ENCODE results near the gene SF3B1. TPM values are rescaled to one million over a fixed set of nuclear protein-coding genes. Genes with fewer than 3 reads are reported as not detected.
"Not testable (repeated sequence)": the region's sequence is repeated elsewhere in the genome, so short reads cannot be mapped to it uniquely, and the experiment has no call there.

SF3B1 gene
- total RNA-seq, 1 donor from 2014 or later, result 211 TPM

DNA sequence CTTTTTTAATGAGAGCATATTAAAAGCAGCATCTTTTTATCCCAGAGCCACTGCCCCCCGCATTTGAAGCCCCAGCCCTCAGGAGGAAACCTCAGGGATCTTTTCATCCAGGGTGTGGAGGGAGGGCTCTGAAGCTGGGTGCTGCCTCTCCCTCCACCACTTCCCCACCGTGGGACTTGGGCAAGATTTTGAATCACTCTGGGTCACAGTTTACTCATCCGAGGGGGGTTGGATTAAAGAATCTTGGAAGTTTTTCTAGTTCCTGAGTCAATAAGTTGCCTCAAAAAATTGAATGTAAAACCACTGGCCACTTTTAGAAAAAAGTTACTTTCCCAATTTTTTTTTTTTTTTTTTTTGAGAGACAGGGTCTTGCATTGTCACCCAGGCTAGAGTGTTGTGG, 62.2 kb downstream of the SF3B1 start:
- Mint-ChIP-seq H3K27me3 (ENCODE audit: low read depth) (no peaks in the 10 kb centered on the region), H3K4me3 (ENCODE audit: unreplicated experiment) (no peak overlapping the region), H3K9me3 (ENCODE audit: low read depth) (no peaks in the 10 kb centered on the region), H3K36me3 (ENCODE audit: low read depth) (no peaks in the 10 kb centered on the region), H3K27ac (ENCODE audit: unreplicated experiment) (no peak overlapping the region), H3K4me1 (ENCODE audit: low read depth) (peaks cover 18% of the 10 kb centered on the region)
- TF ChIP-seq, protein P1, sequence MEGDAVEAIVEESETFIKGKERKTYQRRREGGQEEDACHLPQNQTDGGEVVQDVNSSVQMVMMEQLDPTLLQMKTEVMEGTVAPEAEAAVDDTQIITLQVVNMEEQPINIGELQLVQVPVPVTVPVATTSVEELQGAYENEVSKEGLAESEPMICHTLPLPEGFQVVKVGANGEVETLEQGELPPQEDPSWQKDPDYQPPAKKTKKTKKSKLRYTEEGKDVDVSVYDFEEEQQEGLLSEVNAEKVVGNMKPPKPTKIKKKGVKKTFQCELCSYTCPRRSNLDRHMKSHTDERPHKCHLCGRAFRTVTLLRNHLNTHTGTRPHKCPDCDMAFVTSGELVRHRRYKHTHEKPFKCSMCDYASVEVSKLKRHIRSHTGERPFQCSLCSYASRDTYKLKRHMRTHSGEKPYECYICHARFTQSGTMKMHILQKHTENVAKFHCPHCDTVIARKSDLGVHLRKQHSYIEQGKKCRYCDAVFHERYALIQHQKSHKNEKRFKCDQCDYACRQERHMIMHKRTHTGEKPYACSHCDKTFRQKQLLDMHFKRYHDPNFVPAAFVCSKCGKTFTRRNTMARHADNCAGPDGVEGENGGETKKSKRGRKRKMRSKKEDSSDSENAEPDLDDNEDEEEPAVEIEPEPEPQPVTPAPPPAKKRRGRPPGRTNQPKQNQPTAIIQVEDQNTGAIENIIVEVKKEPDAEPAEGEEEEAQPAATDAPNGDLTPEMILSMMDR (IDR thresholded peaks at IDR 0.05), result no peak
- no peak for DNase-seq (ENCODE audit: low spot score)

- not testable (repeated sequence) for H3K36me3 Mint-ChIP-seq (ENCODE audit: low read depth); H3K27me3 Mint-ChIP-seq (ENCODE audit: low read depth); H3K27ac Mint-ChIP-seq (ENCODE audit: unreplicated experiment); DNase-seq (ENCODE audit: low spot score); H3K9me3 Mint-ChIP-seq (ENCODE audit: low read depth); H3K4me3 Mint-ChIP-seq (ENCODE audit: unreplicated experiment)
- H3K4me1 Mint-ChIP-seq (ENCODE audit: low read depth), result peaks cover 11% of the 10 kb centered on the region
Measured at GRCh38 chr2:197370664-197371063, 64.2 kb downstream of the SF3B1 start.

DNA sequence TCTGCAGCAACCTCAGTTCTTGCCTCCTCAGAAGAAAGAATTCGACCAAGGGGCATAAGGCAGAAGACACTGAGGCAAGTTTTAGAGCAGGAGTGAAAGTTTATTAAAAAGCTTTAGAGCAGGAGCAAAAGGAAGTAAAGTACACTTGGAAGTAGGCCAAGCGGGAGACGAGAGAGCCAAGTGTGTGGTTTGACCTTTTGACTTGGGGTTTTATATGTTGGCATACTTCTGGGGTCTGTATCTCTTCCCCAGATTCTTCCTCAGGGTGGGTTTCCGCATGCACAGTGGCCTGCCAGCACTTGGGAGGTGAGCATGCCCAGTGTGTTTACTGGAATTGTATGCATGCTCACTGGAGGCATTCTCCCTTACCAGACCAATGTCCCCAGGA, 64.9 kb downstream of the SF3B1 start:
- Mint-ChIP-seq H3K36me3 (ENCODE audit: low read depth) (no peaks in the 10 kb centered on the region), H3K27ac (ENCODE audit: unreplicated experiment) (no peak overlapping the region), H3K27me3 (ENCODE audit: low read depth) (no peaks in the 10 kb centered on the region), H3K4me3 (ENCODE audit: unreplicated experiment) (no peak overlapping the region), H3K4me1 (ENCODE audit: low read depth) (peaks cover 11% of the 10 kb centered on the region), H3K9me3 (ENCODE audit: low read depth) (no peaks in the 10 kb centered on the region)
- TF ChIP-seq, protein P1 (IDR thresholded peaks at IDR 0.05), result no peak
- no peak for DNase-seq (ENCODE audit: low spot score)

GRCh38 chr2:197369228-197369932, 65.4 kb downstream of the SF3B1 start:
- no peaks in the 10 kb centered on the region for H3K27me3 Mint-ChIP-seq (ENCODE audit: low read depth)
- H3K27ac Mint-ChIP-seq (ENCODE audit: unreplicated experiment), result no peak overlapping the region
- H3K4me3 Mint-ChIP-seq (ENCODE audit: unreplicated experiment), result no peak overlapping the region
- no peaks in the 10 kb centered on the region for H3K9me3 Mint-ChIP-seq (ENCODE audit: low read depth)
- H3K4me1 Mint-ChIP-seq (ENCODE audit: low read depth), result peaks cover 11% of the 10 kb centered on the region
- TF ChIP-seq, protein P1 (IDR thresholded peaks at IDR 0.05), result no peak
- H3K36me3 Mint-ChIP-seq (ENCODE audit: low read depth), result no peaks in the 10 kb centered on the region
- no peak for DNase-seq (ENCODE audit: low spot score)

DNA sequence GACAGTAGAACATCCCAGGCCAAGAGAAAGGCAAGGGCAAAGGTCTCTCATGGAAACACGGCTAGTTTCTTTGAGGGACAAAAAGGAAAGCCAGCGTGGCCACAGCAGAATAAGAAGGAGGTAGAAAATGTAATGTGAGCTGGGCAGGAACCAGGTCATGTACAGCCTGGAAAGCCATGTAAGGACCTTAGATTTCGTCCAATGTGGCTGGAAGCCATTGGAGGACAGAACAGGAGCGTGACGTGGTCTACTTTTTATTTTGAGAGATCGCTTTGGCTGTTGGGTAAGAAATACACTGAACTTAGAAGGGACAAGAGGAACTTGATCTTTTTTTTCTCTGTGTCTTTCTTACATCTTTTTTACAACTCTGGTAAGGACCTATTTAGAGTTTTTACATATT, 66.4 kb downstream of the SF3B1 start:
- H3K4me1 Mint-ChIP-seq (ENCODE audit: low read depth), result peaks cover 11% of the 10 kb centered on the region
- H3K36me3 Mint-ChIP-seq (ENCODE audit: low read depth), result no peaks in the 10 kb centered on the region

More for the DNA sequence above, 66.4 kb downstream of the SF3B1 start:
- Mint-ChIP-seq H3K27ac (ENCODE audit: unreplicated experiment) (no peak overlapping the region), H3K27me3 (ENCODE audit: low read depth) (no peaks in the 10 kb centered on the region), H3K9me3 (ENCODE audit: low read depth) (no peaks in the 10 kb centered on the region), H3K4me3 (ENCODE audit: unreplicated experiment) (no peak overlapping the region)
- DNase-seq (ENCODE audit: low spot score), result no peak
- TF ChIP-seq, protein P1 (IDR thresholded peaks at IDR 0.05), result no peak
